Activated B cell treated with CpG ODN at 0.5 μM for 24 hours (primary cell): ENCODE results near the gene ITLN1. TPM values are rescaled to one million over a fixed set of nuclear protein-coding genes. Genes with fewer than 3 reads are reported as not detected.

Experiments
- ATAC-seq: fragments of 200-7000 bp; cut with Tn5 transposase; one replicate; pipeline ENCODE4 v1.10.0; 2021; ENCODE audit warnings: low read depth, mild to moderate bottlenecking, moderate library complexity
- CTCF ChIA-PET: fragments of 350-600 bp; sonication (Branson Sonifier 250); formaldehyde crosslinking; loops from one replicate; lab custom pipeline; 2021; ENCODE audit warnings: antibody characterized with exemption; lab: Charles Lee
- POLR2A ChIA-PET: fragments of 350-600 bp; sonication (Branson Sonifier 250); formaldehyde crosslinking; loops from one replicate; lab custom pipeline; 2021; ENCODE audit warnings: antibody characterized with exemption; lab: Charles Lee
- DNase-seq: peaks from one replicate; pipeline ENCODE4 v3.0.0; 2022
- H3K27ac Mint-ChIP-seq: one replicate; pipeline ENCODE4 v1.8.0; 2020; ENCODE audit warnings: mixed read lengths
- H3K27me3 Mint-ChIP-seq: one replicate; pipeline ENCODE4 v1.8.0; 2021; ENCODE audit warnings: mixed read lengths
- H3K36me3 Mint-ChIP-seq: one replicate; pipeline ENCODE4 v1.8.0; 2021; ENCODE audit warnings: low read depth, mixed read lengths
- H3K4me1 Mint-ChIP-seq: one replicate; pipeline ENCODE4 v1.8.0; 2021; ENCODE audit warnings: mixed read lengths
- H3K4me3 Mint-ChIP-seq: one replicate; pipeline ENCODE4 v1.8.0; 2020; ENCODE audit warnings: mild to moderate bottlenecking, mixed read lengths
- H3K9me3 Mint-ChIP-seq: one replicate; pipeline ENCODE4 v1.8.0; 2020; ENCODE audit warnings: mixed read lengths
- intact Hi-C: fragments of 100-400 bp; cut with micrococcal nuclease; formaldehyde crosslinking; loops from one replicate; pipeline ENCODE4 v1.15.1; 2024
- total RNA-seq: library from RNA; stranded (reverse); gene quantifications from 2 replicates; pipeline ENCODE4 v1.2.3, GENCODE V29; 2022
- TF ChIP-seq, protein P1 (sequence below): fragments of 200-600 bp; IDR thresholded peaks from one replicate; pipeline ENCODE4 v1.8.0; 2022; ENCODE audit warnings: antibody characterized with exemption, mild to moderate bottlenecking

The ITLN1 gene
- total RNA-seq, 1 donor from 2014 or later = not detected

DNA sequence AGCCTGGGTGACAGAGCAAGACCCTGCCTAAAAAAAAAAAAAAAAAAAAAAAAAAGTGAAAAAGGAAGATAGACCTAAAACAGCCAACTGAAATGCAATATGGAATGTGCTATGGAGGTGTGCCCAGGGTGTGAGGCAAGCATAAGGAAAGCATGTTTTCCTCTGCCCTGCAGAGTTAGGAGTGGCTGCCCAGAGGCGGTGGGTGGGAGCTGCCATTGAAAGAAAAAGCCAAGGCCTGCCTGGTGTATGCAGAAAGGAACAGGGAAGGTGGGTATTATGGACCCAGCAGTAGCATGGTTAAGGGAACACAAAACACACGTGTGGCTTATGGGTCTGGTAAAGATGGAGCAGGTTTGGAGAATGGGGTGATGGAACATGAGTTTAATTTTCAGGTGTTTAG, 31.2 kb downstream of the ITLN1 start:
- DNase-seq (no peak), ATAC-seq (no peak)
- ChIA-PET CTCF (no interaction called here), POLR2A (no interaction called here)
- no peak overlapping the region for H3K27ac Mint-ChIP-seq
- no peak overlapping the region for H3K4me3 Mint-ChIP-seq
- H3K9me3 Mint-ChIP-seq = no peaks in the 10 kb centered on the region
- TF ChIP-seq, protein P1, sequence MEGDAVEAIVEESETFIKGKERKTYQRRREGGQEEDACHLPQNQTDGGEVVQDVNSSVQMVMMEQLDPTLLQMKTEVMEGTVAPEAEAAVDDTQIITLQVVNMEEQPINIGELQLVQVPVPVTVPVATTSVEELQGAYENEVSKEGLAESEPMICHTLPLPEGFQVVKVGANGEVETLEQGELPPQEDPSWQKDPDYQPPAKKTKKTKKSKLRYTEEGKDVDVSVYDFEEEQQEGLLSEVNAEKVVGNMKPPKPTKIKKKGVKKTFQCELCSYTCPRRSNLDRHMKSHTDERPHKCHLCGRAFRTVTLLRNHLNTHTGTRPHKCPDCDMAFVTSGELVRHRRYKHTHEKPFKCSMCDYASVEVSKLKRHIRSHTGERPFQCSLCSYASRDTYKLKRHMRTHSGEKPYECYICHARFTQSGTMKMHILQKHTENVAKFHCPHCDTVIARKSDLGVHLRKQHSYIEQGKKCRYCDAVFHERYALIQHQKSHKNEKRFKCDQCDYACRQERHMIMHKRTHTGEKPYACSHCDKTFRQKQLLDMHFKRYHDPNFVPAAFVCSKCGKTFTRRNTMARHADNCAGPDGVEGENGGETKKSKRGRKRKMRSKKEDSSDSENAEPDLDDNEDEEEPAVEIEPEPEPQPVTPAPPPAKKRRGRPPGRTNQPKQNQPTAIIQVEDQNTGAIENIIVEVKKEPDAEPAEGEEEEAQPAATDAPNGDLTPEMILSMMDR = no peak
- intact Hi-C loops = no loop called here
- no peaks in the 10 kb centered on the region for H3K4me1 Mint-ChIP-seq
- H3K36me3 Mint-ChIP-seq = no peaks in the 10 kb centered on the region
- no peaks in the 10 kb centered on the region for H3K27me3 Mint-ChIP-seq

DNA sequence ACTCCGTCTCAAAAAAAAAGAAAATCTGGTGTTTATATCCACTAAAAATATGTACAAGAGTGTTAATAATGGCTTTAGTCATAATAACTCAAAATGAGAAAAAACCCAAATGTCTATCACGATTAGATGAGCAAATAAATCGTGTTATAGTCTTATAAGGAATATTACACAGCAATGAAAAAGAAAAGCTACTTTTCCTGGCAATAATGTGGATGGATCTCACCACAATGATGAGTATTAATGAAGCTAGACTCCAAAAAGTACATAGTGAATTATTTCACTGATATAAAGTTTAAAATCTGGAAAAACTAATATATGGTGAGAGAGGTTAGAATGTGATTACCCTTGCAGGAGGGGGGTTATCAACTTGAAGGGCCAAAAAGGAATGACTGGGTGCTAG, 32.0 kb downstream of the ITLN1 start:
- Mint-ChIP-seq H3K36me3 (no peaks in the 10 kb centered on the region), H3K27me3 (no peaks in the 10 kb centered on the region), H3K4me1 (no peaks in the 10 kb centered on the region), H3K4me3 (no peak overlapping the region), H3K9me3 (no peaks in the 10 kb centered on the region), H3K27ac (no peak overlapping the region)
- ChIA-PET POLR2A (no interaction called here), CTCF (no interaction called here)
- TF ChIP-seq, protein P1 = no peak
- no peak for ATAC-seq
- no peak for DNase-seq
- intact Hi-C loops = no loop called here

DNA sequence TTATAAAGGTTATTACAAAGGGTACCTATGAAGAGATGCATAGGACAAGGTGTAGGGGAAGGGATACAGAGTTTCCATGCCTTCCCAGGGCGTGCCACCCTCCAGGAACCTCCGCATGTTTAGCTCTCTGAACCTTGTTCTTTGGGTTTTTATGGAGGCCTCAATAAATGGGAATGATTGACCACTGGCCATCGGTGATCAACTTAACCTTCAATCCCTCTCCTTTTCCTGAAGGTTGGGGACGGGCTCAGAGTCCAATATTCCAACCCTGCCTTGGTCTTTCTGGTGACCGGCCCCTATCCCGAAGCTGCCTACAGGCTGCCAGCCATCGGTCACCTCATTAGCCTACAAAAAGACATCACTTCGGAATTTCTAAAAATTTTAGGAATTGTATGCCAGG, 34.0 kb downstream of the ITLN1 start:
- Mint-ChIP-seq H3K27me3 (no peaks in the 10 kb centered on the region), H3K4me1 (no peaks in the 10 kb centered on the region), H3K4me3 (no peak overlapping the region), H3K27ac (no peak overlapping the region), H3K36me3 (no peaks in the 10 kb centered on the region), H3K9me3 (no peaks in the 10 kb centered on the region)
- ChIA-PET CTCF (interaction anchor here (1.3 kb wide), 1 partner anchor 101 kb away, joined by 5 read pairs; no protein-coding TSS in a partner anchor), POLR2A (no interaction called here)
- DNase-seq (no peak), ATAC-seq (no peak)
- TF ChIP-seq, protein P1 = no peak
- intact Hi-C loops = no loop called here

DNA sequence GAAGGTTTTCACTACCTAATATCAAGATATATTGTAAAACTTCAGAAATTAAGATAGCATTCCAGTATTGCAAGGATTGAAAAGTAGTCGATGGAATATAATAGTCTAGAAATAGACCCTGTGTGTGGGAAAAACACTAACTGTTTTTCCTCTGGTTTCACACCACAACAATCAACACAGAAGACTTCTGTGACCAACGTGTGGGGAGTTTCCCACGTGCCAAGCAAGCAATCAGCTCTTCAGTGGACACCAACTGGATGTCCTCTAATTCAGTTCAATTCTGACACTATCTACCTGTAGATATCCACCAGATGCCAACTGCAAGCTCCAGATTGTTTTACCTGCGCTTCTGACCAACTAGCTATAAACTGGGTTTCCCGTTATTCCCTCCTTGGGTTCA, 34.4 kb downstream of the ITLN1 start:
- intact Hi-C loops = no loop called here
- POLR2A ChIA-PET = no interaction called here

DNA sequence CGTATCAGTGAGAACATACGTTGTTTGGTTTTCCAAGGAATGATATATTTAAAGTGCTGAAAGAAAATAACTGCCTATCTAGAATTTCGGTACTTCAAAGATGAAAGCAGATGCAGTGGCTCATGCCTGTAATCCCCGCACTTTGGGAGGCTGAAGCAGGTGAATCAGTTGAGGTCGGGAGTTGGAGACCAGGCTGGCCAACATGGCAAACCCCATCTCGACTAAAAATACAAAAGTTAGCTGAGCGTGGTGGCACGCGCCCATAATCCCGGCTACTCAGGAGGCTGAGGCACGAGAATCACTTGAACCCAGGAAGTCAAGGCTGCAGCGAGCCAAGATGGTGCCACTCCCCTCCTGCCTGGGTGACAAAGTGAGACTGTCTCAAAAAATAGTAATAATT, 38.7 kb downstream of the ITLN1 start:
- TF ChIP-seq, protein P1 = no peak
- H3K4me3 Mint-ChIP-seq = no peak overlapping the region
- H3K27me3 Mint-ChIP-seq = no peaks in the 10 kb centered on the region
- intact Hi-C loops = no loop called here
- ChIA-PET POLR2A (no interaction called here), CTCF (interaction anchor here (1.1 kb wide), 1 partner anchor 9 kb away, joined by 3 read pairs; no protein-coding TSS in a partner anchor)
- peaks cover 7% of the 10 kb centered on the region for H3K4me1 Mint-ChIP-seq
- H3K27ac Mint-ChIP-seq = no peak overlapping the region
- H3K36me3 Mint-ChIP-seq = no peaks in the 10 kb centered on the region
- DNase-seq = no peak
- no peak for ATAC-seq
- H3K9me3 Mint-ChIP-seq = no peaks in the 10 kb centered on the region

More for the DNA sequence above, 34.4 kb downstream of the ITLN1 start:
- no peaks in the 10 kb centered on the region for H3K9me3 Mint-ChIP-seq
- ATAC-seq = no peak
- H3K36me3 Mint-ChIP-seq = no peaks in the 10 kb centered on the region
- TF ChIP-seq, protein P1 = no peak
- no peaks in the 10 kb centered on the region for H3K27me3 Mint-ChIP-seq
- H3K4me1 Mint-ChIP-seq = no peaks in the 10 kb centered on the region
- no peak overlapping the region for H3K27ac Mint-ChIP-seq
- no peak for DNase-seq
- no peak overlapping the region for H3K4me3 Mint-ChIP-seq
- CTCF ChIA-PET = interaction anchor here (1.3 kb wide), 1 partner anchor 101 kb away, joined by 5 read pairs; no protein-coding TSS in a partner anchor
